GM12878 (cell line): Measurements from ENCODE around the gene NFKB2. TPM values are rescaled to one million over a fixed set of nuclear protein-coding genes. Genes with fewer than 3 reads are reported as not detected.

ENCODE experiments used
- ATAC-seq: fragments of 200-7000 bp; cut with Tn5 transposase; 3 replicates; pipeline ENCODE4 v1.9.1; 2020; ENCODE audit warnings: mild to moderate bottlenecking, moderate library complexity
- BruUV-seq: library from RNA; stranded (reverse); fragments of 400-500 nt; replicated peaks from 2 replicates; lab custom pipeline; 2021; lab: Mats Ljungman, UMichigan
- CTCF ChIA-PET: fragments of 300-600 bp; sonication (Branson Sonifier 250); formaldehyde crosslinking; extraction: SDS; loops from one replicate; lab custom pipeline; 2021; ENCODE audit warnings: inconsistent platforms; lab: Yijun Ruan, JAX
- POLR2A ChIA-PET: fragments of 350-600 bp; formaldehyde crosslinking; extraction: SDS; loops from one replicate; lab custom pipeline; 2021; ENCODE audit warnings: inconsistent platforms; lab: Charles Lee
- RAD21 ChIA-PET: fragments of 300-600 bp; sonication (Branson Sonifier 250); formaldehyde crosslinking; loops from one replicate; lab custom pipeline; 2023; ENCODE audit warnings: antibody characterized with exemption; ENCODE audit not compliant: unreplicated experiment; lab: Charles Lee
- SMC1A ChIA-PET: fragments of 300-600 bp; sonication (Branson Sonifier 250); formaldehyde crosslinking; loops from one replicate; lab custom pipeline; 2023; ENCODE audit not compliant: unreplicated experiment, uncharacterized antibody; lab: Charles Lee
- DNase-seq: peaks from one replicate; pipeline ENCODE4 v3.0.0-alpha.2; 2011; ENCODE audit warnings: low read depth, low spot score
- FAIRE-seq: peaks from 3 replicates; lab custom pipeline; 2011; peaks lifted over from hg19 to GRCh38; lab: Jason Lieb, UNC
- H2AFZ ChIP-seq: 2 replicates; pipeline ENCODE4 v1.6.0; 2011; ENCODE audit warnings: low read depth, low read length, control low read depth; ENCODE audit not compliant: control insufficient read depth
- H3K27ac ChIP-seq: 2 replicates; pipeline ENCODE4 v1.5.1; 2011; ENCODE audit warnings: control low read depth; ENCODE audit not compliant: control insufficient read depth, insufficient read depth
- H3K27me3 ChIP-seq, 2 experiments: replicated peaks in 1 of 2; 2 replicates each; pipeline versions ENCODE4 v1.6.0 to v1.6.1; 2011; ENCODE audit warnings: low read length in 1 of 2; ENCODE audit not compliant: control insufficient read depth in 2 of 2, insufficient read depth in 2 of 2
- H3K36me3 ChIP-seq, 2 experiments: 2 replicates each; pipeline ENCODE4 v1.5.1; 2011; ENCODE audit warnings: low read length in 1 of 2; ENCODE audit not compliant: control insufficient read depth in 2 of 2, insufficient read depth in 2 of 2
- H3K4me1 ChIP-seq: 2 replicates; pipeline ENCODE4 v1.6.1; 2011; ENCODE audit warnings: mild to moderate bottlenecking, low read length, moderate library complexity, mixed read lengths; ENCODE audit not compliant: control insufficient read depth, insufficient read depth
- H3K4me2 ChIP-seq: 2 replicates; pipeline ENCODE4 v1.6.0; 2011; ENCODE audit warnings: control low read depth; ENCODE audit not compliant: control insufficient read depth, insufficient read depth
- H3K4me3 ChIP-seq: fragments of 200-600 bp; sonication (generic); 2 replicates; pipeline ENCODE4 v1.5.1; 2016
- H3K79me2 ChIP-seq: 2 replicates; pipeline ENCODE4 v1.6.0; 2011; ENCODE audit warnings: low read length; ENCODE audit not compliant: control insufficient read depth, insufficient read depth
- H3K9ac ChIP-seq: 2 replicates; pipeline ENCODE4 v1.8.0; 2011; ENCODE audit warnings: low read length, control low read depth, mixed read lengths; ENCODE audit not compliant: control insufficient read depth, insufficient read depth
- H3K9me3 ChIP-seq: replicated peaks from 3 replicates; pipeline ENCODE4 v1.5.1; 2011; ENCODE audit warnings: mild to moderate bottlenecking, low read length; ENCODE audit not compliant: control insufficient read depth, insufficient read depth
- H4K20me1 ChIP-seq: 2 replicates; pipeline ENCODE4 v1.6.0; 2011; ENCODE audit not compliant: control insufficient read depth, insufficient read depth
- ATF2 ChIP-seq: IDR thresholded peaks from 2 replicates; pipeline ENCODE4 v1.6.1; 2012; ENCODE audit warnings: low read length, inconsistent platforms
- DPF2 ChIP-seq: fragments of 450-650 bp; IDR thresholded peaks from 2 replicates; pipeline ENCODE4 v1.6.1; 2017; ENCODE audit warnings: mild to moderate bottlenecking
- NR2F1 ChIP-seq: fragments of 450-650 bp; conservative IDR thresholded peaks from 2 replicates; pipeline ENCODE4 v1.6.1; 2017; ENCODE audit warnings: mild to moderate bottlenecking
- POLR2AphosphoS5 ChIP-seq: IDR thresholded peaks from 2 replicates; pipeline ENCODE4 v1.6.1; 2011; ENCODE audit warnings: mild to moderate bottlenecking, low read length, inconsistent platforms
- RELB ChIP-seq: fragments of 450-650 bp; IDR thresholded peaks from 2 replicates; pipeline ENCODE4 v1.6.1; 2017; ENCODE audit warnings: low read depth, mild to moderate bottlenecking, moderate library complexity
- SMARCA5 ChIP-seq: fragments of 450-650 bp; IDR thresholded peaks from 2 replicates; pipeline ENCODE4 v1.6.1; 2017; ENCODE audit warnings: mild to moderate bottlenecking
- SREBF1 ChIP-seq: IDR thresholded peaks from 2 replicates; pipeline ENCODE4 v1.6.1; 2012; ENCODE audit warnings: mild to moderate bottlenecking, low read length
- ZNF592 ChIP-seq: fragments of 450-650 bp; IDR thresholded peaks from 2 replicates; pipeline ENCODE4 v1.6.1; 2017; ENCODE audit warnings: mild to moderate bottlenecking, moderate library complexity
- WGBS: methylation state at CpG from one replicate; pipeline ENCODE4 v1.1.6; 2016; ENCODE audit warnings: low lambda C conversion rate; ENCODE audit not compliant: insufficient replicate concordance, insufficient coverage; ENCODE audit errors: missing lambda C conversion rate; 5-methylcytosine and 5-hydroxymethylcytosine counted together
- in situ Hi-C: fragments of 300-500 bp; cut with MboI; formaldehyde crosslinking; loops from 9 replicates; pipeline ENCODE4 v1.14.3; 2018; ENCODE audit warnings: mixed read lengths
- intact Hi-C: fragments of 100-400 bp; cut with micrococcal nuclease; formaldehyde crosslinking; loops from one replicate; pipeline ENCODE4 v1.14.2; 2022; ENCODE audit not compliant: unreplicated experiment
- polyA plus RNA-seq, 11 experiments: library from polyadenylated mRNA; depleted of rRNA in 4 of 11; unstranded in 6 of 11; stranded (reverse) in 5 of 11; fragments of >200 nt; fragmentation: Nextera tagmentation in 4 of 11; fragmentation: Illumina TruSeq in 1 of 11; extraction: Ambion mirVana in 4 of 11; extraction: Trizol in 1 of 11; gene quantifications; 1 replicate in 1 of 11; 2 replicates in 10 of 11; pipeline versions ENCODE4 v1.2.1 to v1.2.3, GENCODE V29; 2011 to 2016; ENCODE audit warnings: inconsistent platforms in 2 of 11, missing spikeins in 2 of 11, low read depth in 1 of 11
- total RNA-seq, 4 experiments: library from RNA; depleted of rRNA in 3 of 4; stranded (reverse); fragments of >200 nt in 3 of 4; fragmentation: Illumina TruSeq in 1 of 4; extraction: Trizol in 1 of 4; gene quantifications; 2 replicates each; pipeline versions ENCODE4 v1.2.1 to v1.2.3, GENCODE V29; 2013 to 2021

NFKB2 gene
- total and polyA plus RNA-seq, 10 of the 15 experiments (the other 5 are each of a cell fraction or from before 2014, with no cell fraction given) = 0.56 to 144 (median 49.4) TPM

GRCh38 chr10:102421507-102421756 lies 25.9 kb downstream of the NFKB2 start (continued):
- TF ChIP-seq RELB = no peak
- no peak for TF ChIP-seq ZNF592
- TF ChIP-seq NR2F1 = no peak

GRCh38 chr10:102421757-102422512 lies 26.4 kb downstream of the NFKB2 start:
- Histone ChIP-seq H3K27me3 (no peaks in the 10 kb centered on the region; a peak in 1 of 4 replicates), H3K4me3 (peak overlapping the region; percentile 98), H3K27ac (peak overlapping the region; percentile 85), H4K20me1 (peaks cover 2% of the 10 kb centered on the region; the same call in 1 of the 2 replicates), H3K4me2 (peak overlapping the region; percentile 95), H3K9me3 (no peaks in the 10 kb centered on the region), H2AFZ (peak overlapping the region; percentile 100), H3K79me2 (peaks cover 7% of the 10 kb centered on the region), H3K4me1 (peaks cover 18% of the 10 kb centered on the region), H3K9ac (peak overlapping the region; percentile 78), H3K36me3 (peaks cover 0 to 5% of the 10 kb centered on the region in 2 experiments; a peak in 2 of 4 replicates)
- no peak for FAIRE-seq
- SMC1A ChIA-PET = interaction anchor here (1.0 to 4.2 kb wide), 8 partner anchors 8 to 71 kb away, joined by 3 to 42 read pairs (median 4); partner anchors contain the start of genes C10orf95, CUEDC2 and NFKB2
- POLR2A ChIA-PET = interaction anchor here (0.6 to 4.9 kb wide), 11 partner anchors 10 to 280 kb away, joined by 3 to 35 read pairs (median 4); partner anchors contain the start of genes C10orf95, CUEDC2 and NFKB2
- in situ Hi-C loops (no loop called here), intact Hi-C loops (loop anchor here (1.0 kb wide), 2 partner anchors 10 to 28 kb away; partner anchors contain the start of gene CUEDC2)
- no peak for DNase-seq
- ATAC-seq = peak; percentile 7
- CTCF ChIA-PET = interaction anchor here (1.1 to 5.6 kb wide), 15 partner anchors 8 to 252 kb away, joined by 3 to 90 read pairs (median 10); partner anchors contain the start of genes C10orf95, CUEDC2, ELOVL3 and NFKB2
- WGBS = 2% methylated on average over 59 of the region's 62 CpGs
- RAD21 ChIA-PET = interaction anchor here (0.6 to 3.8 kb wide), 10 partner anchors 11 to 424 kb away, joined by 4 to 24 read pairs (median 9); partner anchors contain the start of genes ACTR1A, CUEDC2 and NOLC1
- BruUV-seq = no TSS peak
- TF ChIP-seq POLR2AphosphoS5 = peak; percentile 14; the same call in 1 of the 2 replicates
- no peak for TF ChIP-seq ZNF592
- TF ChIP-seq ATF2 = no peak
- TF ChIP-seq SMARCA5 = no peak
- no peak for TF ChIP-seq DPF2
- no peak for TF ChIP-seq SREBF1
